Measurements from ENCODE around the gene ATP2B3.

DNA sequence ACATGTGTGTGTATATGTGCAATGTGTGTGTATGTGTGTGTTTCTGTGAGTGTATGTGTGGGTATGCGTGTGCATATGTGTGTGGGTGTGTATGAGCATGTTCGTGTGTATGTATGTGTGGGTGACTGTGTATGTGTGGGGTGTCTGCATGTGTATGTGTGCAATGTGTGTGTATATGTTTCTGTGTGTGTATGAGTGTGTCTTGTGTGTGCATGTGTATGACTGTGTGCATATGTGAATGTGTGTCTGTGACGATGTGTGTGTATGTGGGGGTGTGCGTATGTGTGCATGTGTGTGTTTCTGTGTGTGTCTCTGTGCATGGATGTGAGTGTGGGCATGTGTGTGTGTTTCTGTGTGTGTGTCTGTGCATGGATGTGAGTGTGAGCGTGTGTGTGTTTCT is 4.2 kb upstream of the ATP2B3 start:
- TF ChIP-seq, protein P1, sequence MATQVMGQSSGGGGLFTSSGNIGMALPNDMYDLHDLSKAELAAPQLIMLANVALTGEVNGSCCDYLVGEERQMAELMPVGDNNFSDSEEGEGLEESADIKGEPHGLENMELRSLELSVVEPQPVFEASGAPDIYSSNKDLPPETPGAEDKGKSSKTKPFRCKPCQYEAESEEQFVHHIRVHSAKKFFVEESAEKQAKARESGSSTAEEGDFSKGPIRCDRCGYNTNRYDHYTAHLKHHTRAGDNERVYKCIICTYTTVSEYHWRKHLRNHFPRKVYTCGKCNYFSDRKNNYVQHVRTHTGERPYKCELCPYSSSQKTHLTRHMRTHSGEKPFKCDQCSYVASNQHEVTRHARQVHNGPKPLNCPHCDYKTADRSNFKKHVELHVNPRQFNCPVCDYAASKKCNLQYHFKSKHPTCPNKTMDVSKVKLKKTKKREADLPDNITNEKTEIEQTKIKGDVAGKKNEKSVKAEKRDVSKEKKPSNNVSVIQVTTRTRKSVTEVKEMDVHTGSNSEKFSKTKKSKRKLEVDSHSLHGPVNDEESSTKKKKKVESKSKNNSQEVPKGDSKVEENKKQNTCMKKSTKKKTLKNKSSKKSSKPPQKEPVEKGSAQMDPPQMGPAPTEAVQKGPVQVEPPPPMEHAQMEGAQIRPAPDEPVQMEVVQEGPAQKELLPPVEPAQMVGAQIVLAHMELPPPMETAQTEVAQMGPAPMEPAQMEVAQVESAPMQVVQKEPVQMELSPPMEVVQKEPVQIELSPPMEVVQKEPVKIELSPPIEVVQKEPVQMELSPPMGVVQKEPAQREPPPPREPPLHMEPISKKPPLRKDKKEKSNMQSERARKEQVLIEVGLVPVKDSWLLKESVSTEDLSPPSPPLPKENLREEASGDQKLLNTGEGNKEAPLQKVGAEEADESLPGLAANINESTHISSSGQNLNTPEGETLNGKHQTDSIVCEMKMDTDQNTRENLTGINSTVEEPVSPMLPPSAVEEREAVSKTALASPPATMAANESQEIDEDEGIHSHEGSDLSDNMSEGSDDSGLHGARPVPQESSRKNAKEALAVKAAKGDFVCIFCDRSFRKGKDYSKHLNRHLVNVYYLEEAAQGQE (IDR thresholded peaks at IDR 0.05; ENCODE audit: unreplicated experiment) = no peak
- TF ChIP-seq CTCF (conservative IDR thresholded peaks at IDR 0.05; ENCODE audit: low read depth in 2 of 2) (no peak), POLR2AphosphoS5 (IDR thresholded peaks at IDR 0.05; ENCODE audit: low read depth) (no peak), EZH2 (IDR thresholded peaks at IDR 0.05; ENCODE audit: low read depth, unreplicated experiment) (no peak), CREB1 (CRISPR knock-in tag; IDR thresholded peaks at IDR 0.05; ENCODE audit: low read depth) (no peak), ETS1 (IDR thresholded peaks at IDR 0.05) (no peak), JUNB (IDR thresholded peaks at IDR 0.05; ENCODE audit: unreplicated experiment) (no peak)

All from GM23338 (cell line).